ENCODE measurements around the gene RPL18A. TPM values are rescaled to one million over a fixed set of nuclear protein-coding genes. Genes with fewer than 3 reads are reported as not detected.

RPL18A gene
- polyA plus RNA-seq (ENCODE audit: insufficient read length in 4 of 4) = 1,000 to 10,000 TPM in 1 of 4 donors, 100 to 1,000 TPM in 3; 828 to 1,246 (median 866) TPM

DNA sequence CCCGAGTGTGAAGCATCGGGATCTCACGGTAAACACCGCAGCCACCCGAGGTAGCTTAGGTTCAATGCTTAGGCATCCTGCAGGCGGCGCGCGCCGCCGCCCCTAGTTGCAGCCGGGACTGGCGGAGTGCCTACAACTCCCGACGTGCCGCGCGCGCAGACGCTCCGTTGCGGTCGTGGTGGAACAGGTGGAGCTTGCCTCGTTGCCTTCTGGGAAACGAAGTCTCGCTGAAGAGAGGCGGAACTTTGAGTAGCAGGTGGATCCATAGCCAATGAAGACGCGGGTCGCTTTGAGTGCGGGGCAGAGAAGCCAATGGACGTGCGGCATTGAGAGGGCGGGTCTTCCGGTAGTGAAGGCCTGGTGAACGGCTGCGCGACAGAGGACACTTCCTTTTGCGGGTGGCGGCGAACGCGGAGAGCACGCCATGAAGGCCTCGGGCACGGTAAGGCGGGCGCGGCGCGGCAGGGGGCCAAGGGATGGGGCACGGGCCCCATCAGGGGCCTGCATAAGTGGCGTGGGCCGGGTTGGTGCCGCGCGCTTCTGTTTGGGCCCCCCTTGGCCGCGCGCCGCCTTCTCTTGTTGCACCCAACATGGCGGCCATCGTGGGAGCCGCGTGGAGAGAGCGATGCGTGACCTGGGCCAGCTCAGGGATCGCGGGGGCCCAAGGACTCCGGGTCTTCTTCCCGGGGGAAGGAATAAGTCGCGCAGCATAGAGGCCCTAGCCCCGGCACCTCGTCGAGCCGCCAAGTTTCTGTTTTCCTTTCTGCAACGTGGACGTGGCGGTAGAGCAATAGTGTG, at the start of gene RPL18A:
Gene RPL18A (plus strand): TSS at position 378 of the 798 bp plus-strand sequence. CDS start 47 bp downstream, at position 425.
- DNase-seq (ENCODE audit: low read depth in 4 of 4, low spot score in 3 of 4) = peak; percentile 98 to 99 (median 98)

DNA sequence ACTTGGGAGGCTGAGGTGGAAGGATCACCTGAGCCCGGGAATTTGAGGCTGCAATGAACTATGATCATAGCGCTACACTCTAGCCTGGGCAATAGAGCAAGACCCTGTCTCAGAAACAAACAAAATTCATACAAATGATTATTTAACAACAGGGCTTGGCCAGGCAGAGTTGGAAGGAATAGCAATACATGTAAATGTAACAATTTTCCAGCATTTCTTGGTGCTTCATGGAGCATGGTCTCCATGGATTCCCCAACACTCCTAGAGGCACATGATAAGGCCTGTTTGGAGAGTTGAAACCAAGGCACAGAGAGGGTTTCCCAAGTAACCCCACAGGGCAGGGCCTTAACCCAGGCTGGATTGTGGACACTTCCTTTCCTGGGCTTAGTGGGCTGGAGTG, 48.6 kb upstream of the RPL18A start:
- DNase-seq (ENCODE audit: low read depth in 4 of 4, low spot score in 3 of 4) = no peak

GRCh38 chr19:17811681-17812080, 48.0 kb upstream of the RPL18A start:
- DNase-seq (ENCODE audit: low read depth in 4 of 4, low spot score in 3 of 4) = no peak

GRCh38 chr19:17812099-17812498, 47.6 kb upstream of the RPL18A start:
- DNase-seq (ENCODE audit: low read depth in 4 of 4, low spot score in 3 of 4) = no peak

DNA sequence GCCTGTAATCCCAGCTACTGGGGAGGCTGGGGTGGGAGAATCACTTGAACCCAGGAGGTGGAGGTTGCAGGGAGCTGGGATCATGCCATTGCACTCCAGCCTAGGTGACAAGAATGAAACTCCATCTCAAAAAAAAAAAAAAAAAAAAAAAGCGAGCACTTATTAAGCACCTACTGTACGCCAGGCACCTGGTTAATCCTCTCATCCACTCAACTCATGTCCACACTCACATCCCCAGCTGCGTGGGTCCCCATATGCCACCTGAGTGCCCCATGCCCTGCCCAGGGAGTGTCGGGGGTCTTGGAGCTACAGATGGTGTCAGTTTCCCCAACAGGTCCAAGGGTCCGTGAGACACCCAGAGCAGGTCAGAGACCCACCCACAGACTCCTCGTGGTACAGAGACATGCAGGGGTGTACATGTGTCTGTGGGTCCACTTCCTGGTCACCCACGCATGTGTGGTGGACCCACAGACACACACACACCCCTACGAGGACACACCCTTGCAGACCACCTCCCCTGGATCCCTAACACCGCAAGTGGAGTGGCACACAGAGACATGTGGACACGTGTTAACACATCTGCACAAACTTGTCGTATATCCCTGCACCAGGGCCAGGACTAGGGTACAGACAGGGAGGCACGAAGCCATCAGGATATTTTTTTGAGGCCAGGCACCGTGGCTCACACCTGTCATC, 41.9 kb upstream of the RPL18A start:
- DNase-seq (ENCODE audit: low read depth in 4 of 4, low spot score in 3 of 4) = no peak

DNA sequence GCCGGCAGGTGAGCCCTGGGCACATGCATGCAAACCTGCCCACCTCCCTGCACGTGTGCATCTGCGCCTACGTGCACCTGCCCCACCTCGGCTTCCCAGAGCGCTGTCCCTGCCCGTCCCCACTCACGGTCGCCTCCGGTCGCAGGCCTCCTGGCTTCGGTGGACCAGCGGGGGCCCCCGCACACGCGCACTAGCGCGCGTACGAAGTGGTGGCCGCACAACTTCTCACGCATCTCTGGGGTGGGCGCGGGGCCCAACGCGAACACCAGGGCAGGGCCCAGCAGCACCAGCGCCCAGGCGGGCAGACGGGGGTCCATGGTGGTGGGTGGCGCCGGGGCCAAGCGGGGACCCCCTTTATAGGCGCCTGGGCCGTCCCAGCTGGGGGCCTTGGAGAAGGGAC, 38.5 kb upstream of the RPL18A start, which contains the start of gene INSL3:
Gene INSL3 (minus strand): TSS at position 330 of the 400 bp plus-strand sequence. CDS start 13 bp downstream, at position 317.
- DNase-seq (ENCODE audit: low read depth in 4 of 4, low spot score in 3 of 4) = no peak

DNA sequence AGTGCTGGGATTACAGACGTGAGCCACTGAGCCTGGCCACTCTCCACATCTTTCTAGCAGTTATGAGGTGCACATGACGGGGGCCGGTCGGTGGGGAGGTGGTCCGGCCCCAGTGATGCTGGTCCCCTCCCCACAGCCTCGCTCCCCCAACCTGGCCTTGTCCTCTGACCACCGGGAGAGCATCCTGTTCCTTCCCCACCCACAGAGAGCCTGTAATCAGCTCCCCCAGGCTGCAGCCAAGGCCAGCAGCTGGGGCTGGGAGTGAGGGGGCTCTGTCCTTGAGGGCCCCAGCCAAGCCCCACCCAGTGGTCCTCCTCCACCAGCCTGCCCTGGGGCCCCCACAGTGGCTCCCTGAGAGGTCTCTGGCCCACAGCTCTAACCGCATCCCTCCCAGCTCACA, 35.4 kb upstream of the RPL18A start:
- DNase-seq (ENCODE audit: low read depth in 4 of 4, low spot score in 3 of 4) = no peak

GRCh38 chr19:17826508-17827056, 33.1 kb upstream of the RPL18A start:
- DNase-seq (ENCODE audit: low read depth in 4 of 4, low spot score in 3 of 4) = no peak

GRCh38 chr19:17829855-17830566, 29.7 kb upstream of the RPL18A start:
- DNase-seq (ENCODE audit: low read depth in 4 of 4, low spot score in 3 of 4) = peak in 1 of 4 donors; percentile 26

GRCh38 chr19:17830567-17831418, 28.9 kb upstream of the RPL18A start:
- DNase-seq (ENCODE audit: low read depth in 4 of 4, low spot score in 3 of 4) = peak in 2 of 4 donors; percentile 32 to 60

DNA sequence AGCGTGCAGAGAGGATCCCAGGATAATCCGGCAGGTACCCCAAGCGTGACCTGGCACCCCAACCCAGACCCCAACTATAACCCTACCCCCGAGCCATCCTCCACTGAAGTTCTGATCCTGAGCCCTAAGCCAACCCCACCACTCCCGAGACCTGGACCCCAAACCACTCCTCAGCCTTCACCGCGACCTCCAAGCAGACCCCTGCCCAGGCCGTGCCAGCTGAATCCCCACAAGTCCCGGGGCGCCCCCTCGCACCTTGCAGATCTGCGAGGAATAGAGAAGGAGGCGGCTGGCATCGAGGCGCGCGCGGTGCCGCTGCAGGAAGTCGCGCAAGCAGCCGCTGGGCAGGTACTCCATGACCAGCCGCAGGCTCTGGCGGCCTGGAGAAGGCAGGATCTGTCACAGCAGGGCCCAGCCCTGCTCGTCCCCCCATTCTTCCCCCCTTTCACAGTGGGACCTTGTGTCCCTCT, 28.3 kb upstream of the RPL18A start:
- DNase-seq (ENCODE audit: low read depth in 4 of 4, low spot score in 3 of 4) = no peak

- no peak for DNase-seq (ENCODE audit: low read depth in 4 of 4, low spot score in 3 of 4)
Measured at GRCh38 chr19:17832443-17833208, 27.1 kb upstream of the RPL18A start.

GRCh38 chr19:17834350-17835181, 25.1 kb upstream of the RPL18A start:
- DNase-seq (ENCODE audit: low read depth in 4 of 4, low spot score in 3 of 4) = no peak

DNA sequence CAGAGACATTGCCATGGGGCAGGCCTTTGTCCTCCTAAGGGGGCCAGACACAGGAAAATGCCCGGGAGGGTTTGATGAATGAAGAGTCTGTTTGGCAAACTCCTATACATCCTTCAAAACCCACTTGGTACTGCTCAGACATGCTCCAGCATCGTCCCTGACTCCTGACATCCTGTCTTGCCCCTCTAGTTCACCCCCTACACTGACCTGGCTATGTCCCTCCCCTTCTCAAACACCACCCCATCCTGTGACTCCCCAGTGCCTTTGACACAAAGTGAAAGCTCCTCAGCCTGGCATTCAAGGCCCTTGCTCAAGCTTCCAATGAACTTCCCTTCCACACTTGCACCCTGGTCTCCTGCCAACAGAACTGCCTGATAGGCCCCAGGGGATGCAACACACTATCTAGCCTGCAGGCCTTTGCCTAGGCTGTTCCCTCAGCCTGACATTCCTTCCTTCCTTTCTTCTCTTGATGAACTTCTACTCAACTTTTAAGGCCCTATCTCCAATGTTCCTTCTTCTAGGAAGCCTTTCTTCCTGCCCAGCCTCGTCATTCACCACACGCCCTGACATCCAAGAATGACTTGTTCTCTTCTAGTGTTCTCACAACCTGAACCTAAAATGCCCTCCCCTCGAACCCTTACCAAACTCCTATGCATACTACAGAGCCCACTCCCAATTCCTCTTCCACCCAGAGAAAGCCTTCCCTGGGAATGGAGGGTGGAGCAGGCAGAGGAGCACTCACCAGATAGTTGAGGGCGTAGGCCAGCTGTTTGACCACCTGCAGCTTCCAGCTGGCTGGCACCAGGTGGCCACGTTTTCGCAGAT, 24.3 kb upstream of the RPL18A start:
- DNase-seq (ENCODE audit: low read depth in 4 of 4, low spot score in 3 of 4) = no peak

DNA sequence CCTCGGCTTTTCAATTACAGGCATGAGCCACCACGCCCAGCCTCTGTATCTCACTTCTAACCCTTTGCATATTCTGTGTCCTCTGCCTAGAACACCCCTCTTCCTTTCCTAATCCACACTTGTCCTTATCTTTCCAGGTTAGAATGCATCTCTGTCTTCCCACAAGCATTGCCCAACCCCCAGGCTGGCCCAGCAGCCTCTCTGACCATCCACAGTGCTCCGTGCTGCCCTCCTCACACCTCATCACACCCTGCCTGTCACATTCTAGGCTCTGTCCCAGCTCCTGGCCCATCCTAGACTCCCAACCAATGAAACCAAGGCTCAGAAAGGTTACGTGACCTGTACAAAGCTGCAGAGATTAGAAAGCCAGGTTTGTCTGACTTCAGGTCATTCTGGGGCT, 23.2 kb upstream of the RPL18A start:
- DNase-seq (ENCODE audit: low read depth in 4 of 4, low spot score in 3 of 4) = no peak

DNA sequence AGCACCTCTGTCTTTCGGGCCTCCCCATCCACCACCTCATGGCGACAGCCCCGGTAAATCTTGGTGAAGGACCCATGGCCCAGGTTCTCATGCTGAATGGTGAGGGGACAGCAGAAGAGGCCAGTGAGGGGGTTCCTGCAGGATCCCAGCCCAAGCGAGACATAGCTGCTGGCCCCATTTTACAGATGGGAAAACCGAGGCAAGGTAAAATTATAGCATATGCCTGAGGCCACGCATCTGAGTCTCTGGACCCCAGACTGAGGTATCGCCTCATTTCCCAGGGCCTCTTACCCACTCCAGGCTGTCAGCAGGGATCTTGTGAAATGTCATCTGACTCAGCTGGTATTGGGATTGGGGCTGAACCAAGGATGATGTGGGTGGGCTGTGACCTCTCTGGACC, 21.7 kb upstream of the RPL18A start:
- no peak for DNase-seq (ENCODE audit: low read depth in 4 of 4, low spot score in 3 of 4)

GRCh38 chr19:17840019-17840418, 19.7 kb upstream of the RPL18A start:
- no peak for DNase-seq (ENCODE audit: low read depth in 4 of 4, low spot score in 3 of 4)

Measured in left renal pelvis (tissue), 4 donors.